Measurements from ENCODE around the gene MCRS1. TPM values are rescaled to one million over a fixed set of nuclear protein-coding genes. Genes with fewer than 3 reads are reported as not detected.

The MCRS1 gene
- total RNA-seq, 2 donors from 2014 or later = 54.1 to 87.0 TPM

DNA sequence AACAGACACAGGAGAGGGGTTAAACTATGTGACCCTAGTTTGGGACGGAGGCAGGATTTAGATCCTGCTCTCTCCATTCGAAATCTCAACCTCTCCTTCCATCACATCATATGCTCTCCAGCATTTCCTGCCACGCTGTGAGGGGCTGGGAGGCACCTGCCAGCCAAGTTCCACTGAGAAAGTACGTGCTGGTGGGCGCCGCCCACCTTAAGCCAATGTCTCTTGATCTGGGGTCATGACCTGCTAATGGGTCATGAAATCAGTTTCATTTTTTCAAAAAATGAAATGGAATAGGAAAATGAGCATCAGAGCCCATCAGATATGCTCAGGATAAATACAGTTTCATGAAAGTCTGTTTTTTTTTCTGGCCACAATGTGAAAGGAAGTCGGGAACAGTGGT is 7.2 kb downstream of the MCRS1 start:
- no peaks in the 10 kb centered on the region for H3K27me3 ChIP-seq (replicated peaks; ENCODE audit: insufficient read depth)
- no peak for DNase-seq (ENCODE audit: low spot score)
- H3K27ac ChIP-seq = no peak overlapping the region
- intact Hi-C loops (cut with DNase I) = no loop called here
- H3K9me3 ChIP-seq = no peaks in the 10 kb centered on the region
- peaks cover 21 to 44% of the 10 kb centered on the region in 2 donors for H3K36me3 ChIP-seq
- H3K4me3 ChIP-seq = no peak overlapping the region
- TF ChIP-seq, protein P1, sequence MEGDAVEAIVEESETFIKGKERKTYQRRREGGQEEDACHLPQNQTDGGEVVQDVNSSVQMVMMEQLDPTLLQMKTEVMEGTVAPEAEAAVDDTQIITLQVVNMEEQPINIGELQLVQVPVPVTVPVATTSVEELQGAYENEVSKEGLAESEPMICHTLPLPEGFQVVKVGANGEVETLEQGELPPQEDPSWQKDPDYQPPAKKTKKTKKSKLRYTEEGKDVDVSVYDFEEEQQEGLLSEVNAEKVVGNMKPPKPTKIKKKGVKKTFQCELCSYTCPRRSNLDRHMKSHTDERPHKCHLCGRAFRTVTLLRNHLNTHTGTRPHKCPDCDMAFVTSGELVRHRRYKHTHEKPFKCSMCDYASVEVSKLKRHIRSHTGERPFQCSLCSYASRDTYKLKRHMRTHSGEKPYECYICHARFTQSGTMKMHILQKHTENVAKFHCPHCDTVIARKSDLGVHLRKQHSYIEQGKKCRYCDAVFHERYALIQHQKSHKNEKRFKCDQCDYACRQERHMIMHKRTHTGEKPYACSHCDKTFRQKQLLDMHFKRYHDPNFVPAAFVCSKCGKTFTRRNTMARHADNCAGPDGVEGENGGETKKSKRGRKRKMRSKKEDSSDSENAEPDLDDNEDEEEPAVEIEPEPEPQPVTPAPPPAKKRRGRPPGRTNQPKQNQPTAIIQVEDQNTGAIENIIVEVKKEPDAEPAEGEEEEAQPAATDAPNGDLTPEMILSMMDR (IDR thresholded peaks at IDR 0.05) = no peak
- TF ChIP-seq POLR2A (IDR thresholded peaks at IDR 0.05) (no peak), POLR2AphosphoS5 (IDR thresholded peaks at IDR 0.05) (no peak)
- H3K4me1 ChIP-seq (replicated peaks) = no peaks in the 10 kb centered on the region
- WGBS = 87% methylated on average over 7 of the region's 7 CpGs

DNA sequence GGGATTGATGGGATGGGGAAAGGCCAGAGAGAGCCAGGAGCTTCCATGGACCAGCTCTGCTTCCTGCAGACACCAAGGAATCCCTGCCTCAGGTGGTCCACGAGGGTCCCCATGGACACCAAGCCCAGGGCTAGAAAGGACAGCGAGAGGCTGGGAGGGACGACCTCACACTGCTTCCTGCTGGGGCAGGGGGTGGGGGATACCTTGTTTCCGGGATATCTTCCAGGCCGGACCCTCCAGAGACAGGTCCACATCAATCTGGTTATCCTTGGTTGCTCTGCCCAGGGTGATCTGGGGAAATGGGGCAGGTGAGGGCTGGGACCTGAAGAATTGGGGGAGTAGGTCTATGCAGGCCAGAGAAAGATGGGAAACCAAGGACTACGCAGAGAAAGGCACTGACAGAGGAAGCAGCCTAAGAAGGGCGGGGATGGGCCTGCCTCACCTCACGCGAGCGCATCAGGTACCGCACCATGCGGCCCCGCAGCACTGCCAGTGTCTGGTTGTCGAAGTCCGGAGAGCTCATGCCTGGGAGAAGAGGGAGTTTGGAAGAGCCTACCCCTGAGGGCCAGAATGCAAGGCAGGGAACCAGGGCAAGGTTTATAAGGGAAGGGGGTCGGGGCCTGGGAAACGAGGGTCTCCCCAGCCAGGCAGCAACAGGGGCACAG is 8.8 kb downstream of the MCRS1 start:
- Histone ChIP-seq H3K9me3 (no peaks in the 10 kb centered on the region), H3K4me1 (replicated peaks) (no peaks in the 10 kb centered on the region), H3K27me3 (replicated peaks; ENCODE audit: insufficient read depth) (no peaks in the 10 kb centered on the region), H3K36me3 (peaks cover 21 to 36% of the 10 kb centered on the region in 2 donors), H3K27ac (no peak overlapping the region), H3K4me3 (no peak overlapping the region)
- WGBS = 92% methylated on average over 17 of the region's 17 CpGs
- no peak for TF ChIP-seq POLR2AphosphoS5 (IDR thresholded peaks at IDR 0.05)
- TF ChIP-seq, protein P1 (IDR thresholded peaks at IDR 0.05) = no peak
- no peak for TF ChIP-seq POLR2A (IDR thresholded peaks at IDR 0.05)
- intact Hi-C loops (cut with DNase I) = no loop called here
- no peak for DNase-seq (ENCODE audit: low spot score)

DNA sequence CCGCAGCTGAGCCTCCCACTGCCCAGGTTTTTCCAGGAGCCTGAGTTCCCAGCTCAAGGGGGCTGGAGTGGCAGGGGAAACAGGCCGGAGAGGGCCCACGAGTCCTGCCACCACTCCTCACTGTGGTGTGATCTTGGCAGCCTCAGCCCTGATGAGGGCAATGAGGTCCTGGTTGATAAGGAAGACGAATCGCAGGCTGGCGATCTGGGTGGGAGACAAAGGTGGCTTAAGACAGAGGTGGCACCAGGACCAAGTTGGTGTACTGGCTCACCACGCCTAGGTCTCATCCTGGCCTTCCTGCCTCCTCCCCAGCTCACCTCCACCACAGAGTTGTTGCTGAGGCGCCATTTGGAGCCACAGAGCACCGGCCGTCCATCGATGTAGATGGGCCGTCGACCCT is 9.4 kb downstream of the MCRS1 start:
- Histone ChIP-seq H3K9me3 (no peaks in the 10 kb centered on the region), H3K27me3 (replicated peaks; ENCODE audit: insufficient read depth) (no peaks in the 10 kb centered on the region), H3K36me3 (peaks cover 19 to 34% of the 10 kb centered on the region in 2 donors), H3K4me1 (replicated peaks) (no peaks in the 10 kb centered on the region), H3K4me3 (no peak overlapping the region), H3K27ac (no peak overlapping the region)
- DNase-seq (ENCODE audit: low spot score) = no peak
- TF ChIP-seq POLR2AphosphoS5 (IDR thresholded peaks at IDR 0.05) (no peak), POLR2A (IDR thresholded peaks at IDR 0.05) (no peak)
- TF ChIP-seq, protein P1 (IDR thresholded peaks at IDR 0.05) = no peak
- intact Hi-C loops (cut with DNase I) = no loop called here
- 95% methylated on average over 13 of the region's 13 CpGs for WGBS

DNA sequence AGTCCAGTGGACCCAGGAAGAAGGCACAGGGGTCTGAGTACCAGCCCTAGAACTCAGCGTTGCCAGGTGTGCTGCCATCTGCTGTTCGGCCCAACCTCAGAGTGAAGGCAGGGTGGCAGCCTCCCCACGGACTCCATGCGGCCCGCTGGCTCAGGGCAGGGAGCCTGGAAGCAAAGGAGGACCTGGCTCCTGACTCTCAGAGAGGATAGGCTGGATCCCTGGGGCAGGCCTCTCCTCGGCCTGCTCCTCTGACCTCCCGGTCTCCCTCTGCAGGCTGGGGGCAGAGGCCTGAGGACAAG is 10.1 kb downstream of the MCRS1 start:
- no peaks in the 10 kb centered on the region for H3K9me3 ChIP-seq
- intact Hi-C loops (cut with DNase I) = no loop called here
- H3K27ac ChIP-seq = no peak overlapping the region
- H3K36me3 ChIP-seq = peaks cover 14 to 29% of the 10 kb centered on the region in 2 donors
- DNase-seq (ENCODE audit: low spot score) = no peak
- H3K4me3 ChIP-seq = no peak overlapping the region
- H3K4me1 ChIP-seq (replicated peaks) = no peaks in the 10 kb centered on the region
- TF ChIP-seq POLR2A (IDR thresholded peaks at IDR 0.05) = no peak
- no peak for TF ChIP-seq POLR2AphosphoS5 (IDR thresholded peaks at IDR 0.05)
- TF ChIP-seq, protein P1 (IDR thresholded peaks at IDR 0.05) = no peak
- H3K27me3 ChIP-seq (replicated peaks; ENCODE audit: insufficient read depth) = no peaks in the 10 kb centered on the region
- 56% methylated on average over 5 of the region's 7 CpGs for WGBS

DNA sequence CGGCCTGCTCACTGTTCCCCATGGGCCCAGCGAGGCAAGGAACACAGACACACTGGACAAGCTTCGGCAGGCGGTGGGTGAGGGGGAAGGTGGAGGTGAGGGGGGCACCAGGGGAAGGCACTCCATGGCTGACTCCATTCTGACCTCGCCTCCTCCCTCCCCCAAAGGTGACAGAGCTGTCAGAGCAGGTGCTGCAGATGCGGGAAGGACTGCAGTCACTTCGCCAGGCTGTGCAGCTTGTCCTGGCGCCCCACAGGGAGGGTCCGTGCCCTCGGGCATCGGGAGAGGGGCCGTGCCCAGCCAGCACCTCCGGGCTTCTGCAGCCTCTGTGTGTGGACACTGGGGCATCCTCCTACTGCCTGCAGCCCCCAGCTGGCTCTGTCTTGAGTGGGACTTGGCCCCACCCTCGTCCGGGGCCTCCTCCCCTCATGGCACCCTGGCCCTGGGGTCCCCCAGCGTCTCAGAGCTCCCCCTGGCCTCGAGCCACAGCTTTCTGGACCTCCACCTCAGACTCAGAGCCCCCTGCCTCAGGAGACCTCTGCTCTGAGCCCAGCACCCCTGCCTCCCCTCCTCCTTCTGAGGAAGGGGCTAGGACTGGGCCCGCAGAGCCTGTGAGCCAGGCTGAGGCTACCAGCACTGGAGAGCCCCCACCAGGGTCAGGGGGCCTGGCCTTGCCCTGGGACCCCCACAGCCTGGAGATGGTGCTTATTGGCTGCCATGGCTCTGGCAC is 10.6 kb downstream of the MCRS1 start:
- Histone ChIP-seq H3K4me1 (replicated peaks) (no peaks in the 10 kb centered on the region), H3K27ac (no peak overlapping the region), H3K27me3 (replicated peaks; ENCODE audit: insufficient read depth) (no peaks in the 10 kb centered on the region), H3K4me3 (no peak overlapping the region), H3K36me3 (peaks cover 12 to 23% of the 10 kb centered on the region in 2 donors), H3K9me3 (no peaks in the 10 kb centered on the region)
- no peak for DNase-seq (ENCODE audit: low spot score)
- 82% methylated on average over 18 of the region's 18 CpGs for WGBS
- intact Hi-C loops (cut with DNase I) = no loop called here
- TF ChIP-seq POLR2A (IDR thresholded peaks at IDR 0.05) = no peak
- TF ChIP-seq, protein P1 (IDR thresholded peaks at IDR 0.05) = no peak
- no peak for TF ChIP-seq POLR2AphosphoS5 (IDR thresholded peaks at IDR 0.05)
